Measurements from ENCODE around the gene TPCN1.

TPCN1 gene

DNA sequence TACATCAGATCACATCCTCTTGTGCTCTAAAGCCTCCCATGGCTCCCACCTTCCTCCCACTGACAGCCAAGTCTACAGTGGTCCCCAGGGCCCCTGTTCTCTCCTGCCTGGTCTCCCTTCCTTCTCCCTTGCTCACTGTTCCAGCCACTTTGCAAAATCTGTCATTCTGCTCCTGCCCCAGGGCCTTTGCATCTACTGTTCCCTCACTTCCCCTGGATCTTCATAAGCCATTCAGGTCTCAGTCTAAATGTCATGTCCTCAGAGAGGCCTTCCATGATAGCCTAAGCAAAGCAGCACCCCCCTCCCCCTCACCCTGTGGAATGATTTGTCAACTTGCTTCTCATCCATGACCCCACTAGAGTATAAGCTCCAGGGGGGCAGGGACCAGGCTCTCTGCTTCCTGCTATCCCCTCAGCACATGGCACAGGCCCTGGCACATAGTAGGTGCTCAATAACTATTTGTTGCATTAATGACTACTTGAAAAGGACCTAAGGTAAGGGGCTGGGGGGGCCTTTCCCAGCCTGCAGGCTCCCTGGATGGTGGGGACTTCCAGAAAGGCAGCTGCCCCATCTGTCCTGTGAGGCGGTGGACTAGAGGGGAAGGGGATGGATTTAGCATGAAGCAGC is 108.6 kb downstream of the TPCN1 start:
- H3K4me3 ChIP-seq (ENCODE audit: low read depth, low read length), result no peak overlapping the region
- DNase-seq (ENCODE audit: low read depth), result no peak

DNA sequence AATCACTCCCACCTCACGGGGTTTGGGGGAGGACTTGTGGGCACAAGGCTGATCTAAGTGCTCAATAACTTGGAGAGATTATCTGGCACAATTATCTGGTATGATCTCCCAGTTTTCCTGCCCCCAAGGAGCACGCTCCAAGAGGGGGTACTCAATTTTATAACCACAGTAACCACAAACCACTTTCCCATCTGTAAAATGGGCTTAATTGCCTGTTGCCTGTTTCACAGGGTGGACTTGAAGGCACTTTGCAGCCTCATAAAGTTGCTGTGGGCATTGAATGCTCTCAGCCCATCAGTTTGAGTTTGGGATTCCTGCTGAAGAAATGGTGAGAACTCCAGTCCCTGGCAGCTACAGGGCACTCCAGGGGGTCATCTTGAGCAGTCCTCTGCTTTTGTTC is 109.2 kb downstream of the TPCN1 start:
- DNase-seq (ENCODE audit: low read depth), result no peak
- H3K4me3 ChIP-seq (ENCODE audit: low read depth, low read length), result no peak overlapping the region
- TF ChIP-seq, protein P1, sequence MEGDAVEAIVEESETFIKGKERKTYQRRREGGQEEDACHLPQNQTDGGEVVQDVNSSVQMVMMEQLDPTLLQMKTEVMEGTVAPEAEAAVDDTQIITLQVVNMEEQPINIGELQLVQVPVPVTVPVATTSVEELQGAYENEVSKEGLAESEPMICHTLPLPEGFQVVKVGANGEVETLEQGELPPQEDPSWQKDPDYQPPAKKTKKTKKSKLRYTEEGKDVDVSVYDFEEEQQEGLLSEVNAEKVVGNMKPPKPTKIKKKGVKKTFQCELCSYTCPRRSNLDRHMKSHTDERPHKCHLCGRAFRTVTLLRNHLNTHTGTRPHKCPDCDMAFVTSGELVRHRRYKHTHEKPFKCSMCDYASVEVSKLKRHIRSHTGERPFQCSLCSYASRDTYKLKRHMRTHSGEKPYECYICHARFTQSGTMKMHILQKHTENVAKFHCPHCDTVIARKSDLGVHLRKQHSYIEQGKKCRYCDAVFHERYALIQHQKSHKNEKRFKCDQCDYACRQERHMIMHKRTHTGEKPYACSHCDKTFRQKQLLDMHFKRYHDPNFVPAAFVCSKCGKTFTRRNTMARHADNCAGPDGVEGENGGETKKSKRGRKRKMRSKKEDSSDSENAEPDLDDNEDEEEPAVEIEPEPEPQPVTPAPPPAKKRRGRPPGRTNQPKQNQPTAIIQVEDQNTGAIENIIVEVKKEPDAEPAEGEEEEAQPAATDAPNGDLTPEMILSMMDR (IDR thresholded peaks at IDR 0.05; ENCODE audit: control insufficient read depth, extremely low read depth, insufficient read depth), result no peak

More for the DNA sequence above, 108.6 kb downstream of the TPCN1 start:
- TF ChIP-seq, protein P1 (IDR thresholded peaks at IDR 0.05; ENCODE audit: control insufficient read depth, extremely low read depth, insufficient read depth), result no peak

- no peak overlapping the region for H3K4me3 ChIP-seq (ENCODE audit: low read depth, low read length)
- DNase-seq (ENCODE audit: low read depth), result no peak
- TF ChIP-seq, protein P1 (IDR thresholded peaks at IDR 0.05; ENCODE audit: control insufficient read depth, extremely low read depth, insufficient read depth), result no peak
These were observed 111.6 kb downstream of the TPCN1 start for GRCh38 chr12:113332688-113333417.

DNA sequence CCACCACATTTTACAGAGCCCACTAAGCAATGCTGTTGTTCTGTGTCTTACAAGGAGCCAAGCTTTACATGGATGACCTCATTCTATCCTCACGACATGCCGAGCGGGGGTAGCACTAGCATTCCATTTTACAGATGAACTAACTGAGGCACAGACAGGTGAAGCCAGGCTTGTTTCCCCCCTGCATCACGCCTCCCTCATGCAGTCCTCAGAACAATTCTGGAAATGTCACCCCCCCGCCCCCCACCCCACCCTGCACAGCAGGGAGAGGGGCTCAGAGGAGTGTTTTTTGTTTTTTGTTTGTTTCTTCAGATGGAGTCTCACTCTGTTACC is 112.1 kb downstream of the TPCN1 start:
- TF ChIP-seq, protein P1 (IDR thresholded peaks at IDR 0.05; ENCODE audit: control insufficient read depth, extremely low read depth, insufficient read depth), result no peak
- H3K4me3 ChIP-seq (ENCODE audit: low read depth, low read length), result no peak overlapping the region
- DNase-seq (ENCODE audit: low read depth), result no peak

- no peak for DNase-seq (ENCODE audit: low read depth)
These were observed 112.9 kb downstream of the TPCN1 start for GRCh38 chr12:113333877-113334785.

GRCh38 chr12:113334786-113335539 is 113.7 kb downstream of the TPCN1 start, which contains the start of gene SLC8B1:
Gene SLC8B1, minus strand, starts transcription at chr12:113335109. Its CDS starts 2,231 bp downstream, at chr12:113332878.
- DNase-seq (ENCODE audit: low read depth), result no peak
- TF ChIP-seq, protein P1 (IDR thresholded peaks at IDR 0.05; ENCODE audit: control insufficient read depth, extremely low read depth, insufficient read depth), result no peak
- H3K4me3 ChIP-seq (ENCODE audit: low read depth, low read length), result peak within 1 kb of the TSS; percentile 69

More at GRCh38 chr12:113333877-113334785, 112.9 kb downstream of the TPCN1 start:
- TF ChIP-seq, protein P1 (IDR thresholded peaks at IDR 0.05; ENCODE audit: control insufficient read depth, extremely low read depth, insufficient read depth), result no peak
- peak overlapping the region; percentile 69 for H3K4me3 ChIP-seq (ENCODE audit: low read depth, low read length)

Measured in LNCaP clone FGC (cell line).